ENCODE data around the gene IFT80.
A peak's percentile ranks its signal among the peaks of the same experiment; 100 is the strongest.
"Not testable (repeated sequence)": the region's sequence is repeated elsewhere in the genome, so short reads cannot be mapped to it uniquely, and the experiment has no call there.

Gene IFT80

GRCh38 chr3:160355826-160356225, 43.2 kb downstream of the IFT80 start:
- DNase-seq, result no peak

GRCh38 chr3:160346511-160346910, 52.5 kb downstream of the IFT80 start:
- no peak for DNase-seq

GRCh38 chr3:160343132-160343531, 55.9 kb downstream of the IFT80 start:
- DNase-seq, result peak; percentile 4

- no peak for DNase-seq
These were observed 58.7 kb downstream of the IFT80 start for GRCh38 chr3:160340351-160340750.

GRCh38 chr3:160331127-160331937, 67.7 kb downstream of the IFT80 start:
- no peak for DNase-seq

- DNase-seq, result no peak
These were observed 68.3 kb downstream of the IFT80 start for GRCh38 chr3:160330690-160331089.

GRCh38 chr3:160330109-160330508, 68.9 kb downstream of the IFT80 start:
- no peak for DNase-seq

GRCh38 chr3:160326286-160326685, 72.7 kb downstream of the IFT80 start:
- not testable (repeated sequence) for DNase-seq

GRCh38 chr3:160321821-160322220, 77.2 kb downstream of the IFT80 start:
- not testable (repeated sequence) for DNase-seq

GRCh38 chr3:160319322-160319721, 79.7 kb downstream of the IFT80 start:
- no peak for DNase-seq

GRCh38 chr3:160314995-160315394, 84.0 kb downstream of the IFT80 start:
- DNase-seq, result no peak

- no peak for DNase-seq
These were observed 86.9 kb downstream of the IFT80 start for GRCh38 chr3:160312014-160312624.

- DNase-seq, result no peak
These were observed 96.2 kb downstream of the IFT80 start for GRCh38 chr3:160302806-160303205.

GRCh38 chr3:160296591-160296990, 102.4 kb downstream of the IFT80 start:
- no peak for DNase-seq

GRCh38 chr3:160291909-160292299, 107.1 kb downstream of the IFT80 start:
- DNase-seq, result no peak

GRCh38 chr3:160291290-160291908, 107.6 kb downstream of the IFT80 start:
- DNase-seq, result no peak

GRCh38 chr3:160287666-160288065, 111.4 kb downstream of the IFT80 start:
- DNase-seq, result no peak

- DNase-seq, result no peak
These were observed 112.8 kb downstream of the IFT80 start for GRCh38 chr3:160286231-160286630.

GRCh38 chr3:160280836-160281235, 118.2 kb downstream of the IFT80 start:
- no peak for DNase-seq

- no peak for DNase-seq
These were observed 119.4 kb downstream of the IFT80 start for GRCh38 chr3:160279657-160280056.

- no peak for DNase-seq
These were observed 120.8 kb downstream of the IFT80 start for GRCh38 chr3:160278210-160278609.

GRCh38 chr3:160265088-160265487, 133.9 kb downstream of the IFT80 start:
- no peak for DNase-seq

- no peak for DNase-seq
These were observed 138.3 kb downstream of the IFT80 start for GRCh38 chr3:160260587-160261270.

GRCh38 chr3:160259589-160259988, 139.4 kb downstream of the IFT80 start:
- DNase-seq, result no peak

Data from CD4-positive, alpha-beta T cell treated with Interleukin-12 subunit alpha and Interleukin-12 subunit beta, for 1 hour (primary cell).